ENCODE measurements around the gene PLEKHA7.

PLEKHA7 gene

GRCh38 chr11:17013548-17014320 lies 480 bp downstream of the PLEKHA7 start:
- no peak for DNase-seq (ENCODE audit: extremely low read depth, low read depth)
- TF ChIP-seq CTCF (IDR thresholded peaks at IDR 0.05; ENCODE audit: low read depth, low read length): no peak

GRCh38 chr11:17012712-17013547 lies 1.3 kb downstream of the PLEKHA7 start:
- no peak for DNase-seq (ENCODE audit: extremely low read depth, low read depth)
- no peak for TF ChIP-seq CTCF (IDR thresholded peaks at IDR 0.05; ENCODE audit: low read depth, low read length)

GRCh38 chr11:17012179-17012578 lies 2.0 kb downstream of the PLEKHA7 start:
- TF ChIP-seq CTCF (IDR thresholded peaks at IDR 0.05; ENCODE audit: low read depth, low read length): no peak
- no peak for DNase-seq (ENCODE audit: extremely low read depth, low read depth)

- DNase-seq (ENCODE audit: extremely low read depth, low read depth): no peak
- TF ChIP-seq CTCF (IDR thresholded peaks at IDR 0.05; ENCODE audit: low read depth, low read length): no peak
Measured at GRCh38 chr11:17010851-17011420, 3.3 kb downstream of the PLEKHA7 start.

GRCh38 chr11:17008099-17008498 lies 6.1 kb downstream of the PLEKHA7 start:
- TF ChIP-seq CTCF (IDR thresholded peaks at IDR 0.05; ENCODE audit: low read depth, low read length): no peak
- no peak for DNase-seq (ENCODE audit: extremely low read depth, low read depth)

- DNase-seq (ENCODE audit: extremely low read depth, low read depth): no peak
- no peak for TF ChIP-seq CTCF (IDR thresholded peaks at IDR 0.05; ENCODE audit: low read depth, low read length)
Measured at GRCh38 chr11:17005646-17006045, 8.6 kb downstream of the PLEKHA7 start.
